Tibial artery (tissue), 4 donors: ENCODE measurements around the gene CACNA2D2.
"Not testable (repeated sequence)": the region's sequence is repeated elsewhere in the genome, so short reads cannot be mapped to it uniquely, and the experiment has no call there.

Source experiments
- DNase-seq, 2 donors: peaks; one replicate each; pipeline ENCODE4 v3.0.0-alpha.2; 2019
- H3K27ac ChIP-seq, 2 donors: fragments of 200-600 bp; sonication (generic) in 1 of 2; 1 replicate in 1 of 2; 2 replicates in 1 of 2; pipeline ENCODE4 v1.5.1; 2018 to 2019; ENCODE audit warnings: mild to moderate bottlenecking in 1 of 2
- H3K27me3 ChIP-seq, 2 donors: fragments of 200-600 bp; sonication (generic) in 1 of 2; one replicate each; pipeline versions ENCODE4 v1.5.1 to v1.6.0; 2016 to 2019
- H3K36me3 ChIP-seq, 3 donors: fragments of 200-600 bp; sonication (generic) in 2 of 3; one replicate each; pipeline ENCODE4 v1.5.1; 2016 to 2019; ENCODE audit warnings: mild to moderate bottlenecking in 2 of 3
- H3K4me1 ChIP-seq, 4 donors: fragments of 200-600 bp; sonication (generic) in 2 of 4; 1 replicate in 3 of 4; 2 replicates in 1 of 4; pipeline ENCODE4 v1.5.1; 2016 to 2019
- H3K4me3 ChIP-seq, 2 donors: fragments of 200-600 bp; sonication (generic) in 1 of 2; 1 replicate in 1 of 2; 2 replicates in 1 of 2; pipeline ENCODE4 v1.5.1; 2018 to 2019; ENCODE audit warnings: mild to moderate bottlenecking in 2 of 2
- H3K9me3 ChIP-seq, 3 donors: fragments of 200-600 bp; sonication (generic) in 1 of 3; one replicate each; pipeline ENCODE4 v1.5.1; 2016 to 2019
- intact Hi-C: fragments of 100-400 bp; cut with DNase I; formaldehyde crosslinking; loops from one replicate; pipeline ENCODE4 v1.15.0; 2023; ENCODE audit warnings: low total_unique reads
- TF ChIP-seq, protein P1 (sequence below), 2 experiments: fragments of 200-600 bp in 1 of 2; fragments of 450-650 bp in 1 of 2; IDR thresholded peaks; one replicate each; pipeline ENCODE4 v1.5.1; 2017 to 2019; ENCODE audit warnings: antibody characterized with exemption in 2 of 2, mild to moderate bottlenecking in 1 of 2, moderate library complexity in 1 of 2

CACNA2D2 gene

DNA sequence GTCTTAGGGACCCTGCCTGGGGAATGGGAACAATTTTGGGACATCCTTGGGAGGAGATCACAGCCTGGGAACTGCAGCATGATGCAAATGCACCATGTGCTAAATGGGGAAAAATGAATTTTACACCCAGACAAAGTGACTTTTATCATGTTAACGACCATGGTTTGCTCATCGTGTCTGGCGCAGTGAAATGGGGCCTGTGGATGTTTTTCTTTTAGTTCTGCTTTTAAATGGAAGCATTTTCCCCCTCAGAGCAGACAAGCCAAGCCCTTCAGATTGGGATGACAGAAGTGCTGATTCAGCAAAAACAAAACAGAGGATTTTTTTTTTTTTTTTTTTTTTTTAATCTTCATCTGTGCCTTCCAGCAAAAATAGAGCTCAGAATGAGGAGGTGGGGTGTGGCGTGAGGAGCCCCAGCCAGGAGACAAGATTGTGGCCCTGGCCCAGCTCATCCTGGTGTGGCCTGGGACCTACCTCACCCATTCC lies 14.3 kb upstream of the CACNA2D2 start:
- no peaks in the 10 kb centered on the region for H3K36me3 ChIP-seq
- intact Hi-C loops, result no loop called here
- no peak overlapping the region for H3K4me3 ChIP-seq
- TF ChIP-seq, protein P1, sequence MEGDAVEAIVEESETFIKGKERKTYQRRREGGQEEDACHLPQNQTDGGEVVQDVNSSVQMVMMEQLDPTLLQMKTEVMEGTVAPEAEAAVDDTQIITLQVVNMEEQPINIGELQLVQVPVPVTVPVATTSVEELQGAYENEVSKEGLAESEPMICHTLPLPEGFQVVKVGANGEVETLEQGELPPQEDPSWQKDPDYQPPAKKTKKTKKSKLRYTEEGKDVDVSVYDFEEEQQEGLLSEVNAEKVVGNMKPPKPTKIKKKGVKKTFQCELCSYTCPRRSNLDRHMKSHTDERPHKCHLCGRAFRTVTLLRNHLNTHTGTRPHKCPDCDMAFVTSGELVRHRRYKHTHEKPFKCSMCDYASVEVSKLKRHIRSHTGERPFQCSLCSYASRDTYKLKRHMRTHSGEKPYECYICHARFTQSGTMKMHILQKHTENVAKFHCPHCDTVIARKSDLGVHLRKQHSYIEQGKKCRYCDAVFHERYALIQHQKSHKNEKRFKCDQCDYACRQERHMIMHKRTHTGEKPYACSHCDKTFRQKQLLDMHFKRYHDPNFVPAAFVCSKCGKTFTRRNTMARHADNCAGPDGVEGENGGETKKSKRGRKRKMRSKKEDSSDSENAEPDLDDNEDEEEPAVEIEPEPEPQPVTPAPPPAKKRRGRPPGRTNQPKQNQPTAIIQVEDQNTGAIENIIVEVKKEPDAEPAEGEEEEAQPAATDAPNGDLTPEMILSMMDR (IDR thresholded peaks at IDR 0.05), result no peak
- H3K4me1 ChIP-seq, result peaks cover 0 to 16% (median 10%) of the 10 kb centered on the region in 4 donors
- no peaks in the 10 kb centered on the region for H3K9me3 ChIP-seq
- H3K27me3 ChIP-seq, result peaks cover 0 to 2% of the 10 kb centered on the region in 2 donors
- no peak for DNase-seq
- H3K27ac ChIP-seq, result no peak overlapping the region

DNA sequence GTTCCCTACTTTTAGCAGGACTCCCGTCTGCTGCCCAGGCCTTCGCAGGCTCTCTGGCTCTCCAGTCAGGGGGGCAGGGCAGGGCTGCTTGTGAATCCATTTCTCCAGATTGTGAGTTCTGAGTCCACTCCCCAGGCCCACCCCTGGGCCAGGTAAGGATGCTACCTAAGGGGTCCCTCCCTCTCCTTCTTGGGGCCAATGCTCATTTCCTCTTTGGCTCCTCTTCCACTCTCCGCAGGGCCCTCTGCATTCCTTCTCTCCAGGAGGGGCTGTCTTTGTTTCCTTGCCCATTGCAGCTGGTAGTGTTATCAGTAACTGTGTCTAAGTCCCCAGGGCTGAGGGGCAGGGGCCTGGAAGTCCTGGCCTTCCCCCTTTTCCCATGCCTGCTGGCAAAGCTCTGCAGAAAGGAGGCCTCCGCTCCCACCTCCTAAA lies 13.0 kb upstream of the CACNA2D2 start:
- no peaks in the 10 kb centered on the region for H3K9me3 ChIP-seq
- H3K27ac ChIP-seq, result peak overlapping the region; percentile 21 to 29
- TF ChIP-seq, protein P1 (IDR thresholded peaks at IDR 0.05), result no peak
- no peak overlapping the region for H3K4me3 ChIP-seq
- peaks cover 0 to 16% (median 10%) of the 10 kb centered on the region in 4 donors for H3K4me1 ChIP-seq
- H3K27me3 ChIP-seq, result peaks cover 0 to 2% of the 10 kb centered on the region in 2 donors
- intact Hi-C loops, result no loop called here
- no peaks in the 10 kb centered on the region for H3K36me3 ChIP-seq
- DNase-seq, result no peak

DNA sequence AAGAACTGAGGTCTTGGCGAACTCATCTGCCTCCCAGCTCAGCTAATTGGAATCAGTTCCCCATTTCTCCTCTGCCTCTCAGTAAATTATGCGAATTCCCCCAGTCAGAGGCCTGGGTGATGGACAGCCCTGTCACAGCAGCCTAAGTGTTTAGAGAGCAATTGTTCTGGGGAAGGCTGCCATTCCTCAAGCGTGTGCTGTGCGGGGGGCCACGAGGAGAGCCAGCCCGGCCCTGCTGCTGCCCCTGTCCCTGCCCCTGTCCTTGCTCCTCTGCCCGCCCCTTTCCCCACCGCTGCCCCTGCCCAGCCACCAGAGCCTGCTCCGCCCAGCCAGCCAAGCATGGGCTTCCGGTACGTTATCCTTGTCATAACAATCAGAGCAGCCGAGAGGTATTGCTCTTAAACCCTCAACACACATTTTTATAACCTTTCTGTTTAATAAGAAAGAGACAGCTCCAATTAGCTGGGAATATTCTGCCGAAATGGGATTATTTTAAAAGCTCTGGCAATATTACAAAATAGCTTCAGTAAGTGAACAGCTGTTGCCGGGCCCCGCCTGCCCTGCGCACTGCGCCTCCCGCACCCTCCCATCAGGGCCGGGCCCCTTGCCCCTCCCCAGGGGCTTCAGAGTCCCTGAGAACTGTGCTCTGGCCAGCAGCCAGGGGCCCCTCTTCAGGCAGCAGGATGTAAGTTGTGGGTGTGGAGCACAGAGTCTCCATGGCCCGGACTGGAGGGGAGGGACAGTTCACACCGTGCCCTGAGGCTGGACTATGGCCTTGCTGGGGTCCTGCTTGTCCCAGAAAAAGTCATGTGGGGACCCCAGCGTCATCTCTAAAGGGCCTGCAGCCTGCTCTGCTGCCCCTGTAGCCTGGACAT lies 12.4 kb upstream of the CACNA2D2 start:
- no peak for DNase-seq
- peaks cover 0 to under 1% of the 10 kb centered on the region in 2 donors for H3K27me3 ChIP-seq
- intact Hi-C loops, result no loop called here
- TF ChIP-seq, protein P1 (IDR thresholded peaks at IDR 0.05), result no peak
- peak overlapping the region; percentile 22 to 30 for H3K4me3 ChIP-seq
- no peaks in the 10 kb centered on the region for H3K9me3 ChIP-seq
- peaks cover 0 to 16% (median 10%) of the 10 kb centered on the region in 4 donors for H3K4me1 ChIP-seq
- peak overlapping the region; percentile 21 to 29 for H3K27ac ChIP-seq
- no peaks in the 10 kb centered on the region for H3K36me3 ChIP-seq

DNA sequence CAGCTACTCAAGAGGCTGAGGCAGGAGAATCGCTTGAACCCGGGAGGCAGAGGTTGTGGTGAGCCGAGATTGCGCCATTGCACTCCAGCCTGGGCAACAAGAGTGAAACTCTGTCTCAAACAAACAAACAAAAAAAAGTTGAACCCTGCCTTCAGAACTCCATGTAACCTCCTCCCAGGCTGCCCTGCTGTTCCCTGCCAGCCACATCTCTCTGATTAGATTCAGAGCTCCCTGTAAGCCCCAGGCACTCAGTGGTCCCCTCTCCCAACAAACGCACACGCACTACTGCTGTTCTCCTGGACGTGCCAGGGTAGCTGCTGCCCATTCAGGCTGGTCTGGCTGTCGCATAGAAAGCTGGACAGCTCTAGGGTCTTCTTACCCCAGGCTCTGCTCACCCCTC lies 9.5 kb upstream of the CACNA2D2 start:
- intact Hi-C loops, result loop anchor here (5.0 kb wide), 1 partner anchor 134 kb away; no protein-coding TSS in a partner anchor

DNA sequence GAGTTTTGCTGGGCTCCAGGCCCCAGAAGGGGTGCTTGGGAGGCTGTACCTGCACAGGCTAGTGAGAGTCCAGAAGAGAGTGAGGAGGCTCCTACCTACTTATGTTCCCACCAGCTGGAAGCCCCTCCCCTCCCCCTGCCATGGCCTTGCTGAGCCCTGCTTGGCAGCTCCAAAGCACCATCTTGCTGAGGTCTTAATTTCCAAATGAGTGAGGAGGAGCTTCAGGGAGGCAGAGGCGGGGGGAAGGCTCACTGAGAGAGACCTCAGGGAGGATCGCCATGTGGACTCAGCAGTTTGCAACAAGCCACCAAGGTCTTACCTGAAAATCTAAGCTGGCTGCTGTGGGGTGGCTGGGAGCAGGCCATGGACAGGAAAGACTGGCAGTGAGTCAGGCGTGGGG lies 8.7 kb upstream of the CACNA2D2 start:
- intact Hi-C loops, result loop anchor here (5.0 kb wide), 1 partner anchor 135 kb away; no protein-coding TSS in a partner anchor
- no peaks in the 10 kb centered on the region for H3K9me3 ChIP-seq

More for the DNA sequence above, 9.5 kb upstream of the CACNA2D2 start:
- H3K36me3 ChIP-seq, H3K27ac ChIP-seq, H3K27me3 ChIP-seq, H3K4me3 ChIP-seq, DNase-seq, H3K9me3 ChIP-seq: not testable (repeated sequence)
- peaks cover 0 to 16% (median 10%) of the 10 kb centered on the region in 4 donors for H3K4me1 ChIP-seq

More for the DNA sequence above, 8.7 kb upstream of the CACNA2D2 start:
- H3K36me3 ChIP-seq, result no peaks in the 10 kb centered on the region
- H3K27me3 ChIP-seq, result peaks cover 0 to 2% of the 10 kb centered on the region in 2 donors
- H3K4me3 ChIP-seq, result no peak overlapping the region
- H3K27ac ChIP-seq, result no peak overlapping the region
- TF ChIP-seq, protein P1 (IDR thresholded peaks at IDR 0.05), result no peak
- H3K4me1 ChIP-seq, result peaks cover 0 to 16% (median 10%) of the 10 kb centered on the region in 4 donors
- DNase-seq, result no peak
